Measurements from ENCODE around the gene TMEM115. TPM values are rescaled to one million over a fixed set of nuclear protein-coding genes. Genes with fewer than 3 reads are reported as not detected.

TMEM115 gene, protein sequence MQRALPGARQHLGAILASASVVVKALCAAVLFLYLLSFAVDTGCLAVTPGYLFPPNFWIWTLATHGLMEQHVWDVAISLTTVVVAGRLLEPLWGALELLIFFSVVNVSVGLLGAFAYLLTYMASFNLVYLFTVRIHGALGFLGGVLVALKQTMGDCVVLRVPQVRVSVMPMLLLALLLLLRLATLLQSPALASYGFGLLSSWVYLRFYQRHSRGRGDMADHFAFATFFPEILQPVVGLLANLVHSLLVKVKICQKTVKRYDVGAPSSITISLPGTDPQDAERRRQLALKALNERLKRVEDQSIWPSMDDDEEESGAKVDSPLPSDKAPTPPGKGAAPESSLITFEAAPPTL
- 10 to 100 TPM; 30.5 to 44.5 (median 41.2) TPM for total RNA-seq

DNA sequence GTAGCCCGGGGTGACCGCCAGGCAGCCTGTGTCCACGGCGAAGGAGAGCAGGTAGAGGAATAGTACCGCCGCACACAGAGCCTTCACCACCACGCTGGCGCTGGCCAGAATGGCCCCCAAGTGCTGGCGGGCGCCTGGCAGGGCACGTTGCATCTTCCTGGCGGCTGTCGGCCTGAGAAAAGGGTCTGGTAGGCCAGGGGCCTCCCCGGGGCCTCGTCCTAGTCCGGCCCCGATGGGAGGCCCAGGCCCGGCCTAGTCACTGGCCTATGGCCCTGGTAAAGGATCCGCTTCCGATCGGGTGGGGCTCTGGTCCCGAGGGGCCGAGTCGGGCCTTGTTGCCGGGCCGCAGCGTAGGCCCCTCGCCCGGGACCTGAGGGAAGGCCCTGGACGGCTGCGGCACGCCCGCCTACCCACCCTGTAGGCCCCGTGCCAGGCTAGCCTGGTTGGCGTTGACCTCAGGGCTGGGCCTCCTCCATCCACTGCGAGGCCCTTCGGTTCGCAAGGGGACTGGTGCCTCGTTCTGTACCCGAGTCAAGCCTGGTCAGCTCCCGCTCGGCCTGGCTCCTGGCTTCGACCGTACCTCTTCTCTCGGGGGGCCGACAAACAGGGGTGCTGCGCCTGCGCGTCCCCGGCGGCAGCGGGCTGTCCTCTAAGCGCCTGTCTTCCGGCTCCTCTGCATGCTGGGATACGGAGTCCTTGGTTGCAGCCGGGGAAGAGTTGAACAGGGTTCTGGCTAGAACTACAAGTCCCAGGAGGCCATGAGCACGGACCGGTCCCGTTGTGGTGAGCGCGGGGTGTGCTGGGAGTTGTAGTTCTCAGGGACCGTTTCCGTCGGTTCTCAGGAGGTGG lies at the start of gene TMEM115:
TSS of gene TMEM115 (minus strand) at position 611 of the 849 bp plus-strand sequence. CDS start at position 153, 458 bp downstream.
- TF ChIP-seq, protein P1, sequence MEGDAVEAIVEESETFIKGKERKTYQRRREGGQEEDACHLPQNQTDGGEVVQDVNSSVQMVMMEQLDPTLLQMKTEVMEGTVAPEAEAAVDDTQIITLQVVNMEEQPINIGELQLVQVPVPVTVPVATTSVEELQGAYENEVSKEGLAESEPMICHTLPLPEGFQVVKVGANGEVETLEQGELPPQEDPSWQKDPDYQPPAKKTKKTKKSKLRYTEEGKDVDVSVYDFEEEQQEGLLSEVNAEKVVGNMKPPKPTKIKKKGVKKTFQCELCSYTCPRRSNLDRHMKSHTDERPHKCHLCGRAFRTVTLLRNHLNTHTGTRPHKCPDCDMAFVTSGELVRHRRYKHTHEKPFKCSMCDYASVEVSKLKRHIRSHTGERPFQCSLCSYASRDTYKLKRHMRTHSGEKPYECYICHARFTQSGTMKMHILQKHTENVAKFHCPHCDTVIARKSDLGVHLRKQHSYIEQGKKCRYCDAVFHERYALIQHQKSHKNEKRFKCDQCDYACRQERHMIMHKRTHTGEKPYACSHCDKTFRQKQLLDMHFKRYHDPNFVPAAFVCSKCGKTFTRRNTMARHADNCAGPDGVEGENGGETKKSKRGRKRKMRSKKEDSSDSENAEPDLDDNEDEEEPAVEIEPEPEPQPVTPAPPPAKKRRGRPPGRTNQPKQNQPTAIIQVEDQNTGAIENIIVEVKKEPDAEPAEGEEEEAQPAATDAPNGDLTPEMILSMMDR (IDR thresholded peaks at IDR 0.05; ENCODE audit: low read depth), result no peak

- TF ChIP-seq, protein P1 (IDR thresholded peaks at IDR 0.05; ENCODE audit: low read depth), result no peak
Observed at GRCh38 chr3:50408443-50408944, 49.2 kb upstream of the TMEM115 start.

GRCh38 chr3:50406487-50406886 lies 47.2 kb upstream of the TMEM115 start:
- TF ChIP-seq, protein P1 (IDR thresholded peaks at IDR 0.05; ENCODE audit: low read depth), result no peak

- TF ChIP-seq, protein P1 (IDR thresholded peaks at IDR 0.05; ENCODE audit: low read depth), result no peak
Observed at GRCh38 chr3:50405249-50405648, 45.9 kb upstream of the TMEM115 start.

- TF ChIP-seq, protein P1 (IDR thresholded peaks at IDR 0.05; ENCODE audit: low read depth), result no peak
Observed at GRCh38 chr3:50401978-50402595, 42.8 kb upstream of the TMEM115 start.

GRCh38 chr3:50396502-50396901 lies 37.2 kb upstream of the TMEM115 start:
- TF ChIP-seq, protein P1 (IDR thresholded peaks at IDR 0.05; ENCODE audit: low read depth), result no peak

All from subcutaneous adipose tissue (tissue), 4 donors.